Nephron progenitor cell (in vitro differentiated cells): Measurements from ENCODE around the gene PRR29.
A peak's percentile ranks its signal among the peaks of the same experiment; 100 is the strongest.

Experiments
- DNase-seq: peaks from one replicate; pipeline ENCODE4 v3.0.0; 2021
- H3K27ac Mint-ChIP-seq: 2 replicates; pipeline ENCODE4 v1.8.0; 2021; ENCODE audit warnings: mild to moderate bottlenecking, moderate library complexity, mixed read lengths
- H3K27me3 Mint-ChIP-seq: 2 replicates; pipeline ENCODE4 v1.8.0; 2021; ENCODE audit warnings: mild to moderate bottlenecking, low read depth, mixed read lengths; ENCODE audit not compliant: poor library complexity
- H3K36me3 Mint-ChIP-seq: 2 replicates; pipeline ENCODE4 v1.8.0; 2021; ENCODE audit warnings: low read depth, mixed read lengths
- H3K4me1 Mint-ChIP-seq: 2 replicates; pipeline ENCODE4 v1.8.0; 2021; ENCODE audit warnings: mixed read lengths
- H3K4me3 Mint-ChIP-seq: 2 replicates; pipeline ENCODE4 v1.8.0; 2021; ENCODE audit warnings: mild to moderate bottlenecking, moderate library complexity, mixed read lengths
- H3K9me3 Mint-ChIP-seq: 2 replicates; pipeline ENCODE4 v1.8.0; 2021; ENCODE audit warnings: mild to moderate bottlenecking, moderate library complexity, mixed read lengths
- TF ChIP-seq, protein P1 (sequence below): fragments of 200-600 bp; sonication (generic); IDR thresholded peaks from 2 replicates; pipeline ENCODE4 v1.5.0; 2021; ENCODE audit warnings: antibody characterized with exemption

Gene PRR29

DNA sequence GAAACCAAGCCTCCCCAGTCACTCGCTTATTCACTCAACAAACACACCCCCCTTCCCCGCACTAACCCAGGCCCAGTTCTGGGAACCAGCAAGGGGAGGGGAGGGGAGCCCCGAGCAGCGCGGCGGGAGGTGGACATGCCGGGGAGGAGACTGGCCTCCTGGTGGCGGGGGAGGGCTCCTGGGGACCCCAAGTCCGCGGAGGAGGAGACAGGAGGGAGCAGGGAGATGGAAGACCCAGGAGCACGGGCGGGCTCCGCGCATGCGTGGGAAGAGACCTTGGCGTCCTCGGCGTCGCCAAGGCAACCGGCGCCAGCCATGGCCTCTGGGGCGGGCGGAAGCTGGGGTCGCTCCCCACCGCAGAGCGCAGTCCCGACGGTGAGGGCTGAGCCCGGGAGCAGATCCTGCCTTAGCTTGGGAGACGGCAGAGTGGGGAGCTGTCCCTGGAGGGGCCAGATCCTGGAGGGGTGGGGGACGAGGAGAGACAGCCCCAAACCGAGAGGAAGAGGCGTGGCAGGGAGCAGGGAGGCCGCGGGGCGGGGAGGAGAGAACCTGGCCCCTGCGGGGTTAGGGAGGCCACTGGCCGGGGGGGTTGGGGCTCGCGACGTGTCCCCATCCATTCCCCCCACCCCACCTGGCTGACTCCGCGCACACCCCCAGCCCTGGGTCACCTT, at the start of gene PRR29:
TSS of gene PRR29 (plus strand) at position 302 of the 671 bp plus-strand sequence. CDS start at position 316, 14 bp downstream.
- peaks cover 68% of the 10 kb centered on the region for H3K27me3 Mint-ChIP-seq
- TF ChIP-seq, protein P1, sequence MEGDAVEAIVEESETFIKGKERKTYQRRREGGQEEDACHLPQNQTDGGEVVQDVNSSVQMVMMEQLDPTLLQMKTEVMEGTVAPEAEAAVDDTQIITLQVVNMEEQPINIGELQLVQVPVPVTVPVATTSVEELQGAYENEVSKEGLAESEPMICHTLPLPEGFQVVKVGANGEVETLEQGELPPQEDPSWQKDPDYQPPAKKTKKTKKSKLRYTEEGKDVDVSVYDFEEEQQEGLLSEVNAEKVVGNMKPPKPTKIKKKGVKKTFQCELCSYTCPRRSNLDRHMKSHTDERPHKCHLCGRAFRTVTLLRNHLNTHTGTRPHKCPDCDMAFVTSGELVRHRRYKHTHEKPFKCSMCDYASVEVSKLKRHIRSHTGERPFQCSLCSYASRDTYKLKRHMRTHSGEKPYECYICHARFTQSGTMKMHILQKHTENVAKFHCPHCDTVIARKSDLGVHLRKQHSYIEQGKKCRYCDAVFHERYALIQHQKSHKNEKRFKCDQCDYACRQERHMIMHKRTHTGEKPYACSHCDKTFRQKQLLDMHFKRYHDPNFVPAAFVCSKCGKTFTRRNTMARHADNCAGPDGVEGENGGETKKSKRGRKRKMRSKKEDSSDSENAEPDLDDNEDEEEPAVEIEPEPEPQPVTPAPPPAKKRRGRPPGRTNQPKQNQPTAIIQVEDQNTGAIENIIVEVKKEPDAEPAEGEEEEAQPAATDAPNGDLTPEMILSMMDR, result no peak
- DNase-seq, result peak; percentile 93
- no peaks in the 10 kb centered on the region for H3K36me3 Mint-ChIP-seq
- peaks cover 10% of the 10 kb centered on the region for H3K4me1 Mint-ChIP-seq
- H3K4me3 Mint-ChIP-seq, result peak within 1 kb of the TSS; percentile 87
- H3K27ac Mint-ChIP-seq, result no peak within 1 kb of the TSS
- no peaks in the 10 kb centered on the region for H3K9me3 Mint-ChIP-seq

DNA sequence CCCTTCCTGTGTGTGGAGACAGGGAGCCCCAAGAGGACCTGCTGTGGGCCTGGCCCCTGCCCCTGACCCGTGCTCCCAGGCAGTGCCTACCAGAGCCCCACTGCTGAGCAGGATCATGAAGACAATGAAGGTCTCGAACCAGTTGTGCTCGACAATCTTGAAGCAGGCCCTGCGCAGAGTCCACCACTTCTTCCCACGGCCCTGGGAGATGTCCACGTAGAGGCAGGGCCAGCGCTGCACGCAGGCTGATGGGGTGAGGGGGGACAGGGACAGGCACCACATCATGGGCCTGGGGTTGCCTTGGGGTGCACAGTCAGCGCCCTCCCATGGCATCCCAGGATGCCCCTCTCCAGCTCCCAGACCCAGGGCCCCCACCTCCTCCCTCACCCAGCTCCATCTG, 49.6 kb upstream of the PRR29 start:
- Mint-ChIP-seq H3K36me3 (no peaks in the 10 kb centered on the region), H3K27me3 (peaks cover 4% of the 10 kb centered on the region), H3K9me3 (no peaks in the 10 kb centered on the region), H3K4me1 (peaks cover 26% of the 10 kb centered on the region), H3K27ac (no peak overlapping the region), H3K4me3 (no peak overlapping the region)
- no peak for DNase-seq
- TF ChIP-seq, protein P1, result no peak

GRCh38 chr17:63949576-63950250, 48.4 kb upstream of the PRR29 start:
- H3K27ac Mint-ChIP-seq, result no peak overlapping the region
- peaks cover 12% of the 10 kb centered on the region for H3K27me3 Mint-ChIP-seq
- TF ChIP-seq, protein P1, result no peak

DNA sequence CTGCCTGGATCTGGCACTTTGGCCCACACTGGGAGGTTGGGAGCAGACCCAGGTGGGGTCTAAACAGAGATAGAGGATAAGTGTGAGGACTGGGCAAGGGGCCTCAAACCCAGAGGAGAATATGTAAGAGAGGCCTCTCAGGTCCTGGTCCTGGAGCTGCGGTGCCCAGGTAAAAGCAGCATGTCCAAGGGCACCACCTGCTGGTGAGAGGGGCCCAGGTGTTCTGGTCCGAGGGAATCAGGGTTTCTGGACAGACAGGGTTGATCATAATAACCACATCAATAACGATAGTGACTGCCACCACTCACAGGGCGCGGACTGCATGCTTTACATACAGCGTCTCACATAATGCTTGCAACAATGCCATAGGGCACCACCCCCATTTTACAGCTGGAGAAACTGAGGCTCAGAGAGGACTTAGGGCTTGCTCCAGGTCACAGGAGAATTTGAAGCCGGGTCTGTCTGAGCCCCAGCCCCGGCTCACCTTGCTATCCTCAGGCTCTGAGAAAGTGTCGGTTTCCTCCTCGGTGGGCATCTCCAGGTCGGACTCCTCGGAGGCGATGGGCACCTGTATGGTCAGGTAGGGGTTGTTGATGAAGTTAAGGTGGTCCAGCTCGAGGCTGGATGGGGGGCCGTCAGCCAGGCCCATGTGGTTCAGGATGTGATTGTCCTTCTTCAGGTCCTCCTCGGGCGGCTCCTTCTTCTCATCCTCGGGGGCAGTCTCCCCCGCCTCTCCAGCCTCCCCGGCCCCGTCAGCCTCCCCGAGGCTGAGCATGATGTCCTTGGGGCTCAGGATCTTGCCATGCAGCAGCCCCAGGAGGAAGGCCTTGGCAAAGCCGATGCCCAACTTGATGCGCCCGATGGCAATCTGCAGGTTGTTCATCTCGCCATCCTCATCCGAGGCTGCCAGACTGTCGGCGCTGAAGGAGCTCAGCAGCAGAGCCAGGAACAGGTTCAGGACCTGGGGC, 46.9 kb upstream of the PRR29 start:
- peaks cover 13% of the 10 kb centered on the region for H3K27me3 Mint-ChIP-seq
- no peaks in the 10 kb centered on the region for H3K9me3 Mint-ChIP-seq
- TF ChIP-seq, protein P1, result peak; percentile 40
- no peak overlapping the region for H3K4me3 Mint-ChIP-seq
- peaks cover 19% of the 10 kb centered on the region for H3K4me1 Mint-ChIP-seq
- DNase-seq, result no peak
- H3K36me3 Mint-ChIP-seq, result no peaks in the 10 kb centered on the region
- no peak overlapping the region for H3K27ac Mint-ChIP-seq

More at GRCh38 chr17:63949576-63950250, 48.4 kb upstream of the PRR29 start:
- Mint-ChIP-seq H3K4me3 (no peak overlapping the region), H3K9me3 (no peaks in the 10 kb centered on the region), H3K4me1 (peaks cover 31% of the 10 kb centered on the region), H3K36me3 (no peaks in the 10 kb centered on the region)
- no peak for DNase-seq

- Mint-ChIP-seq H3K4me1 (peaks cover 8% of the 10 kb centered on the region), H3K27me3 (peaks cover 17% of the 10 kb centered on the region), H3K27ac (no peak overlapping the region), H3K36me3 (no peaks in the 10 kb centered on the region), H3K9me3 (no peaks in the 10 kb centered on the region), H3K4me3 (no peak overlapping the region)
- TF ChIP-seq, protein P1, result no peak
- DNase-seq, result no peak
These were observed 43.6 kb upstream of the PRR29 start for GRCh38 chr17:63954402-63955063.
